H1 (cell line): ENCODE results near the gene RSPH9. TPM values are rescaled to one million over a fixed set of nuclear protein-coding genes. Genes with fewer than 3 reads are reported as not detected.

Experiments
- MAFK ChIP-seq: IDR thresholded peaks from 2 replicates; pipeline ENCODE4 v1.6.1; 2012; ENCODE audit warnings: low read depth, mild to moderate bottlenecking, improper control_type of control experiment, low read length
- TAF1 ChIP-seq: IDR thresholded peaks from 2 replicates; pipeline ENCODE4 v1.6.1; 2011; ENCODE audit warnings: mild to moderate bottlenecking, low read depth, low read length
- USF2 ChIP-seq: IDR thresholded peaks from 2 replicates; pipeline ENCODE4 v1.6.1; 2011; ENCODE audit warnings: low read length, improper control_type of control experiment
- polyA plus RNA-seq, 7 experiments: library from polyadenylated mRNA; depleted of rRNA in 3 of 7; stranded (reverse) in 5 of 7; unstranded in 2 of 7; fragments of >200 nt in 5 of 7; fragments of 200-250 nt in 2 of 7; gene quantifications; 1 replicate in 5 of 7; 2 replicates in 1 of 7; 4 replicates in 1 of 7; pipeline versions ENCODE4 v1.2.1 to v1.2.3, GENCODE V29; 2011 to 2013; ENCODE audit warnings: missing spikeins in 2 of 7, mixed read lengths in 2 of 7
- total RNA-seq: library from RNA; stranded (reverse); fragmentation: NEBNext Ultra II Directional; extraction: Animal tissue kit (Norgen Biotek cat#: 25700); gene quantifications from 2 replicates; pipeline ENCODE4 v1.2.1, GENCODE V29; 2021

Gene RSPH9
- total and polyA plus RNA-seq, 2 of the 8 experiments (the other 6 are each of a cell fraction or from before 2014, with no cell fraction given): 0.15 to 0.23 TPM

GRCh38 chr6:43608807-43609206 lies 36.0 kb upstream of the RSPH9 start (continued):
- TF ChIP-seq USF2: no peak
- no peak for TF ChIP-seq MAFK
- TF ChIP-seq TAF1: no peak
